ENCODE results near the gene ANXA5. TPM values are rescaled to one million over a fixed set of nuclear protein-coding genes. Genes with fewer than 3 reads are reported as not detected.

The ANXA5 gene
- total RNA-seq, 5 donors from 2014 or later (not counting 1 experiment from before 2014, with no cell fraction given), result 44.2 to 80.3 (median 71.2) TPM

GRCh38 chr4:121632636-121633035 is 64.1 kb downstream of the ANXA5 start:
- Histone ChIP-seq H3K27me3 (replicated peaks in 1 of 2; ENCODE audit: control insufficient read depth in 2 of 2, extremely low read depth in 1 of 2, insufficient read depth in 2 of 2, low read length in 1 of 2) (peaks cover 0 to 5% of the 10 kb centered on the region in 2 experiments), H3K27ac (ENCODE audit: low read length) (no peak overlapping the region), H3K4me3 (ENCODE audit: control insufficient read depth in 1 of 2, extremely low read depth in 1 of 2, low read length in 1 of 2) (no peak overlapping the region), H3K4me1 (ENCODE audit: control insufficient read depth in 1 of 2, extremely low read depth in 1 of 2, insufficient read depth in 2 of 2, low read length in 2 of 2) (no peaks in the 10 kb centered on the region), H3K9me3 (no peaks in the 10 kb centered on the region), H3K36me3 (ENCODE audit: control insufficient read depth in 2 of 2, extremely low read depth in 1 of 2, insufficient read depth in 1 of 2, low read length in 1 of 2) (no peaks in the 10 kb centered on the region)
- Mint-ChIP-seq H3K27me3 (peaks cover 8 to 24% of the 10 kb centered on the region in 2 donors), H3K4me1 (no peaks in the 10 kb centered on the region), H3K9me3 (no peaks in the 10 kb centered on the region), H3K4me3 (no peak overlapping the region), H3K36me3 (no peaks in the 10 kb centered on the region), H3K27ac (no peak overlapping the region)
- ChIA-PET POLR2A (no interaction called here), CTCF (no interaction called here)
- 89% methylated on average over 2 of the region's 9 CpGs for WGBS (ENCODE audit: insufficient coverage)
- ATAC-seq (replicated peaks in 1 of 4) (no peak), DNase-seq (no peak)

Other genes with a start within 250 kb of the ANXA5 start
- gene SMIM43, start 68.2 kb upstream of the ANXA5 start, total RNA-seq, result under 1 TPM in 1 of 5 donors, not detected in 4; 0.43 TPM
- 10 to 100 TPM; 32.2 to 57.7 (median 36.4) TPM for gene EXOSC9, start 104.3 kb upstream of the ANXA5 start, total RNA-seq
- gene CCNA2, start 126.9 kb upstream of the ANXA5 start, total RNA-seq, result 1 to 10 TPM in 4 of 5 donors, under 1 TPM in 1; 0.72 to 2.0 (median 1.5) TPM
- 10 to 100 TPM in 2 of 5 donors, 1 to 10 TPM in 3; 6.2 to 10.8 (median 8.7) TPM for gene BBS7, start 173.5 kb upstream of the ANXA5 start, total RNA-seq

All from T-cell (primary cell).